HuH-7.5 (cell line): ENCODE measurements around the gene NTRK3.

ENCODE experiments used
- DNase-seq: peaks from one replicate; pipeline ENCODE4 v3.0.0; 2011; ENCODE audit warnings: low spot score

The NTRK3 gene

GRCh38 chr15:88178631-88179030 lies 77.9 kb downstream of the NTRK3 start:
- no peak for DNase-seq

GRCh38 chr15:88177451-88177850 lies 79.1 kb downstream of the NTRK3 start:
- DNase-seq, result no peak

DNA sequence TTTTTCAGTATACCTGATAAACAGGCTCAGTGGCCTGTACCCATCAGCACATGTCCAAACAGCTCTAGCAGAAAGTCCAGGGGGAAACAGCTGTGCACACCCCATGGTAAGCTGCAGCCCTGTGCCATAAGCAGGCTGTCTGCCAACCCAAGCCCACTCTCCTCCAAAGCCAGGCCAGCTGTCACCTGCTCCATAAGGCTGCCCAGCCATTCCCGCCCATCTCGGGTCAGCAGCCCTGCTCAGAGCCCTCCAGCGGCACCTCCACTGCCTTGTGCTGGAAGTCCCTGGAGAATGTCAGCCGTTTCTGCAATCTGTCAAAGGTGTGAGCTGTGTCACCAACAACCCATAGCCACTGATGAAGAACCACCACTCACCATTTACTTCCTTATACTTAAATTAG lies 82.0 kb downstream of the NTRK3 start:
- DNase-seq, result no peak

- no peak for DNase-seq
Observed at GRCh38 chr15:88166082-88166993, 90.2 kb downstream of the NTRK3 start.

- no peak for DNase-seq
Observed at GRCh38 chr15:88161636-88162035, 94.9 kb downstream of the NTRK3 start.

DNA sequence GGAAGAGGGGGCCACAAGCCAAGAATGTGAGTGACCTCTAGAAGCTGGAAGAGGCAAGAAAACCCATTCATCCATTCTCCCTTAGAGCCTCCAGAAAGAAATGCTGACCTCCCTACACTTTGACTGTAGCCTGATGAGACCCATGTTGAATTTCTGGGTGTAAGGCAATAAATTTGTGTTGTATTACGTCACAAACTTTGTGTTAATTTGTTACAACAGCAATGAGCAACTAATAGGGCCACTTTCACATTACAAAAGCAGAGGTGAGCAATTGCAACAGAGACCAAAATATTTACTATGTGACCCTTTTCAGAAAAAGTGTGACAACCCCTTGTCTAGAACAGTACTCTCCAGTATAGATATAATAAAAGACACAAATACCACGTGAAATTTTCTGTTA lies 101.2 kb downstream of the NTRK3 start:
- no peak for DNase-seq

- DNase-seq, result no peak
Observed at GRCh38 chr15:88152672-88153071, 103.9 kb downstream of the NTRK3 start.

- DNase-seq, result no peak
Observed at GRCh38 chr15:88147760-88148159, 108.8 kb downstream of the NTRK3 start.

DNA sequence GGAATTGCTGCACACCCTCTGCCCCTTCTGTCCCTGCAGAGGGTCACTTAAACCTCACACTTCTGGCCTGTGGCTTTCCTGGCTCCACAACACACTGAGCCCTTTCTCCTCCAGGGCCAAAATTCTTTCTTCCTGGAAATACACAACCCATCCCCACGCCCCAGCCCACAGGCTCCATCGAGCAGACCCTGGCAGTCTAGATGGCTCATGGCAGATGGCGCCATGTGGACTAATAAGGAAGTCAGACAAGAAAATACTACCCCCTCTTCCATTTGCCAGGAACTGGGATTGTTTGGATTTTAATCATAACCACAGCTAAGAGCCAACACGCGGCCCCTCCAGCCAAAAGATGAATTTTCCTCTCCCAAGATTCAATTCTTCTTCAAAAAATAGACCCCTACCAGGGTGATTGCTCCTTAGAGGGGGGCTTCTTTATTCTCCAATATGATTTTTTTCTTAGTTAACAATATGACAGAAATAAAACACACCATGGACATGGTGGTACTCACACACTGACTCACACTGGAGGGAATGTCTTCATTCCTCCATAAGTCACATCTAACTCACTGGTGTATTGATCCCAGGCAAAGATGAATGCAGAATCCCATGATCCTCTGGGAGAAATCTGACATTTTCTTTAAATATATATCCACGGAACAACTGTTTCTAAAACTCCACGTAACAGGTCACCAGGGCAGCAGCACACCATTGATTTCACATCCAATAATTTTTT lies 111.5 kb downstream of the NTRK3 start:
- DNase-seq, result no peak

- no peak for DNase-seq
Observed at GRCh38 chr15:88142121-88142520, 114.4 kb downstream of the NTRK3 start.

- DNase-seq, result no peak
Observed at GRCh38 chr15:88141269-88141889, 115.2 kb downstream of the NTRK3 start.

- DNase-seq, result no peak
Observed at GRCh38 chr15:88140398-88140797, 116.1 kb downstream of the NTRK3 start.

DNA sequence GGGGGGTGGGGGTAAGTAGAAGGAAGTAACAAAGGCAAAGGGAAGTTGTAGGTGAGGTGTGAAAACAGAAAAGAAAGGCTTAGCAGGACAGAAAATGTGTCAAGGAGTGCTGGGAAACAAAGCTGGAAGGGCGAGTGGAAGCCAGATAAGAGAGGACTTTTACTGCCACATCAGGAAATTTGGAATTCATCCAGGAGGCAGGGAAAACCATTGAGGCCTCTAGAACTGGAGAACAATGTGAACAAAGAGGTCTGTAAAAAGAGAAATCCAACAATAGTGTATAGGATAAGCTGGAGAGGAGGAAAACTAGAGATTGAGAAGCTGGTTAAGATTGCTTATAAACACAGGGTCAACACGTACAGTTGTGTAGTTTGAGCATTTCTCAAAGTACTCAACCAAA lies 116.6 kb downstream of the NTRK3 start:
- no peak for DNase-seq

DNA sequence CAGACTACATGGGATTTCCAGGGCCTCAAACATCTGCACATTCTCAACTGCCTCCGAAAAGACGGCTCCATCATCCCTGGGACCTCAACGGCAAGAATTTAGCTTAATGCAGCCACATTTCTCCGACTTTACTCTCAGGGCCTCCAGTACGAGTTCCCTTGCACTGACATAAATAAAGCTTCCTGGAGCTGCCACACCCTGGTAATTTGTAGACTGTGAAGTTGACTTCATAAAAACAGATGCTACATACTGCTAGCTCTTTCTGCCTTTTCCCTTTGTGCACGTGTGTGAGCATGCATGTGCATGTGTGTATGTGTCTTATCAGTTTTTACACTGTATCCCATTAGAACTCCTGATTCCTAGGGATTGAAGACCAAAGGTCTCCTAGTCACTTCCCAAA lies 122.7 kb downstream of the NTRK3 start:
- no peak for DNase-seq

GRCh38 chr15:88132499-88132898 lies 124.0 kb downstream of the NTRK3 start:
- DNase-seq, result no peak

DNA sequence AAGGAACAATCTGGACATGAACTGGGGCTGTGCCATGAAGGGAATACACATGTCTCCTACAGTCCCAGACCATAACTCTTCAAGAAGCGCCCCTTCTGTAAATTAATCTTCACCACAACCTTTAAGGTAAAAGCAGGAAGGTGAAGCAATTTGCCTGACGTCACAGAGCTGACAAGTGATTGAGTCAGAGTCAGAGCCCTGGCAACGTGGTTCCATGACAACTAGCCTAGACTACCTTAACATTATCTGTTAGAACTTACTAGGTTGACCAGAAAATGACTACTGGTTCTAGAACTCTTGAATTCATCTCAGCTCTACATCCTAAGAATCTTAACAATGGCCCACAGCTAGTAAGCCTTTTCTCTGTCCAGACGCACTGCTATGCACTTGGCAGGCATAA lies 124.6 kb downstream of the NTRK3 start:
- no peak for DNase-seq

DNA sequence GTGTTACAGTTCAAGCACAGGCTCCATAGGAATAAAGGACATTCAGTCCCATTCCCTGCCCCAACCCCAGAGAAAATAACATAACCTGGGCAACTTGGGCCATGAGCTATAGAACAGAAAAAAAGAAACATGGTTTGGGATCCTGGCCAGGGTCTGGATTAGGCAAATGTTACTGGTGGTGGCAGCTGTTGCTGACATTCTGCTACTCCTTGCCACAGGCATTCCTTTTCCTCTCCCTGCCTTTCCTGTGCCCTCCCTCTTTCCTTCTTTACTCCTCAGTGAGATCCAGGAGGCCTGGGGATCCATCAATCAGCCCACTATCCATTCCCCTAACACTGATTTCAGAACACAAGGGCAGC lies 129.1 kb downstream of the NTRK3 start:
- no peak for DNase-seq

DNA sequence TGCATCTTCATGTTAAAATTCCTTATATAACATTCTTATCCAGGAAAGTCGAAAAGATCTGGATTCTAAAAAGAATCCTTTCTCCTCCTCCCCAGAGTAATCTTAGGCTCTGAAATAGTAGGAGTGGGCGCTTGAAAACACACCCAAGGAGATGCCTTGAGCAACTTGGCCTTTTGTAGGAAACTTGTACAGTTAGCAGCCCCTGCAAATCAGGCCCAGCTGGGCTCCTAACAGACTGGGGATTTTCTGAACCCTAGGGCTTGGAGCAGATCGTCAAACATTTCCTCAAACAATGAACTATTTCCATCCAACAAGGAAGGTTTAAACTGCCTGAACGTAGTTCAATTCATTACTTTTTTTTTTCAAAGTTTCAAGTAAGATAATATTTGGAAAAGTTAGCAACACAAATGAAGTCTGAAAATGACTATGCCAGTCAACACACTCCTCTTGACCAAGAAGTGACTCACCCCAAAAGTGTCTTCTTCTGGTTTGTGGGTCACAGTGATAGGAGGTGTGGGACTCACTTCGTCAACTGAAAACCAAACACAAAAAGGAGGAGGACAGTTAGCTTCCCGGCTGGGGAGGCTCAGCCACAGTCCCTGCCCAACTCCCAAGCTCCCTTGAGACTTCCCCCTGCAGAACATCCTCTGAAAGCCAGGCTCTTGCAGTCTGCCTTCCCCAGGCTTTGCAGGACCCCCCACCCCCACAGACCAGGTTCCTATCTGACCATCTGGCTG lies 129.7 kb downstream of the NTRK3 start:
- no peak for DNase-seq

DNA sequence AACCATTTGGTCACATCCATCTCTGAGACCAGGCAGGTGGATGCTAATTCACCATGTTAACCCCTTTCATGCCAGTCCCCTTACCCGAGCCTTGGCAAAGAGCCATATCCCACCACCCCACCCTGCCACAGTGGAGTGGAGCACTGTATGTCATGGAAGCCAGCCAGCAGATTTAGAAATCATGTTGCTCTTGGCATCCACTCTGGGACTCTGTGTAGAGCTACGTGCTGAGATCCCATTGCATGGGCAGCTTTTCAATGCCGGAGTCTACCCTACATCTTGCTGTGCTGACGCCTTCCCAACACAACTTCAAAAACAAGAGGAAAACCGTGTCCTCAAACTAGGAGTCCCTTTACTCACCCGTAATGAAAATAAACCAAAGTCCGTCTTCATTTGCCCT lies 131.0 kb downstream of the NTRK3 start:
- DNase-seq, result no peak

DNA sequence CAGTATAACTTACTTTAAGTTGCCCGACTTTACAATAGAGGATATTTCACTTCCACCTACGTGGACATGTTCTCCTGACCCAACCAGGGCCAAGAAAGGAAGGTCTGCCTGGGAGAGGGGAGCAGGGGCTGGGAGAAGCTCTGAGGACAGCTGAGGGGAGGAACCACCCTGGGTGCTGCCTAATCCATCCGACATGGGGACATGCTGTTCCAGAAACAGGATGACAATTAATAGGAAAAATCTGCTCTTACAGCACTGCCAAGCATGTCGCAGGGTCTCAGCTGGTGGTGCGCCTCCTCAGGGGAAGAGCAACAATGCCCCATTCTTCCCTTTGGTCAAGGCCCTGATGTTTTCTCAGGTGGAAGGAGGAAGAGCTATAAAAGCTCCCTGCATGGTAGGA lies 132.3 kb downstream of the NTRK3 start:
- no peak for DNase-seq

GRCh38 chr15:88121968-88122530 lies 134.5 kb downstream of the NTRK3 start:
- DNase-seq, result no peak

- DNase-seq, result no peak
Observed at GRCh38 chr15:88120026-88120425, 136.5 kb downstream of the NTRK3 start.
